ENCODE results near the gene C2CD2.

DNA sequence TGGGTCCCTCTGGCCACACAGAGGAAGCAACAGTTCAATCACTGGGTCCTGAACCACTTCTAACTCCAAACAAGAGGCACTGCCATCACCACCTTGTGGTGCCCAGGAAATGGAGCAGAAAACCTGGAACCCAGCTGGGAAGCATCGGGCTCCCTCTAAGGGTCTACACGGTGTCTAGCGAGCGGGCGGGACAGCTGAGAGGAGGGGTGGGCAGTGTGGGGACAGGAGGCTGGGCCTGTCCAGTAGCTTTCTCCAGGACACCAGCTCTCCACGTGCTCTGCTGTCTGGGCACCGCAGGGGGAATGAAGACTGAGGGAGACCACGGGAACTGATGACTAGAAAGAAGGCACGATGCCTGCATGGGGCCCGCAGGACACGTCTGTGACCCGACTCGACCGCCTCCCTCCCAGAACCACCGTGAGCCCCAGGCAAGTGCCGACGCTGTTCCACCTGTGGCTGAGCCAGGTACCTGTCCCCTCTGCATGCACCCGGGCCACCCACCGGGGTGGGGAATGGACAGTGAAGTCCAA is 69.3 kb downstream of the C2CD2 start:
- TF ChIP-seq, protein P1, sequence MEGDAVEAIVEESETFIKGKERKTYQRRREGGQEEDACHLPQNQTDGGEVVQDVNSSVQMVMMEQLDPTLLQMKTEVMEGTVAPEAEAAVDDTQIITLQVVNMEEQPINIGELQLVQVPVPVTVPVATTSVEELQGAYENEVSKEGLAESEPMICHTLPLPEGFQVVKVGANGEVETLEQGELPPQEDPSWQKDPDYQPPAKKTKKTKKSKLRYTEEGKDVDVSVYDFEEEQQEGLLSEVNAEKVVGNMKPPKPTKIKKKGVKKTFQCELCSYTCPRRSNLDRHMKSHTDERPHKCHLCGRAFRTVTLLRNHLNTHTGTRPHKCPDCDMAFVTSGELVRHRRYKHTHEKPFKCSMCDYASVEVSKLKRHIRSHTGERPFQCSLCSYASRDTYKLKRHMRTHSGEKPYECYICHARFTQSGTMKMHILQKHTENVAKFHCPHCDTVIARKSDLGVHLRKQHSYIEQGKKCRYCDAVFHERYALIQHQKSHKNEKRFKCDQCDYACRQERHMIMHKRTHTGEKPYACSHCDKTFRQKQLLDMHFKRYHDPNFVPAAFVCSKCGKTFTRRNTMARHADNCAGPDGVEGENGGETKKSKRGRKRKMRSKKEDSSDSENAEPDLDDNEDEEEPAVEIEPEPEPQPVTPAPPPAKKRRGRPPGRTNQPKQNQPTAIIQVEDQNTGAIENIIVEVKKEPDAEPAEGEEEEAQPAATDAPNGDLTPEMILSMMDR (IDR thresholded peaks at IDR 0.05) = no peak
- TF ChIP-seq POLR2A (IDR thresholded peaks at IDR 0.05; ENCODE audit: low read depth) = no peak

Measured in esophagus muscularis mucosa (tissue), 3 donors.